GM21526 (cell line): Measurements from ENCODE around the gene GIMAP2.
"Not testable (repeated sequence)": the region's sequence is repeated elsewhere in the genome, so short reads cannot be mapped to it uniquely, and the experiment has no call there.

ENCODE experiments used
- ATAC-seq: cut with Tn5 transposase; IDR thresholded peaks from one replicate; pipeline ENCODE4 v1.9.1; 2021; ENCODE audit warnings: moderate library complexity; ENCODE audit not compliant: unreplicated experiment, low FRiP score

The GIMAP2 gene

DNA sequence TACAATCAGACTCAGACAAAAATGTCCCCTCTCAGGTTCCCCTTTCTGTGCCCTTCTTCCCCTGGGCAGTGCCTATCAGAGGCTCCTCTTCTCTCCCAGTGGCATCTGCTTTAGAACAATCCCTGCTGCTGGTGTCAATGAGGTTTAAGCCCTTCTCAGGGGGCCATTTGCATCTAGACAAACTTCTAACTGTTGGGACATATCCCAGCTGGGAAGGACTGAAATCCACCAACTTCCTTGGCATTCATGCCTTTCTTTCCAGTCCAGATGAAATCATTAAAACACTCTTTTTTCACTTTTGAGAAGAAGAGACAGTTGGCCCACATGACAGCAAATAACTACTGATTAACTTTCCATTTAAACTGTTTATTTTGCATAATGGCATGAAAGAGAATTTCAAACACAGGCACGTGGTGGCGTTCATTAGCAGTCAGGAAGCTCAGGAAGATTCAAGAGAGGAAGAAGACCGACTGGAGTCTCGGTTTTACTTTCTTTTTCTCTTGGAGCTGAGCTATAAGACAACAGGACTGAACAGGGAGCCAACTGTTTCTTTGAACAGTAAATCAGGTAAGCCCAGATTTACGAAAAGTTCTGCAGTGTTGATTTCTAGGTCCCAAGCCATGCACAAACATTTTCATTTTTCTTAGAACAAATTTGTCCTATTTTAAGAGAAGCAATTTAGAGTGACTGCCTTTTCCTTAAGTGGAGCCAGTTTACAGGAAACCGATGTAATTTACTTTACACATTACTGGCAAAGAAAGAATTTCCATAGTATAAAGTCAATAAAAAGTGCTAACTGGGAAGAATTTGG is at the start of gene GIMAP2:
TSS of gene GIMAP2 (plus strand) at position 488 of the 811 bp plus-strand sequence. CDS start 1,354 bp downstream, outside the sequence.
- peak; percentile 95 for ATAC-seq

DNA sequence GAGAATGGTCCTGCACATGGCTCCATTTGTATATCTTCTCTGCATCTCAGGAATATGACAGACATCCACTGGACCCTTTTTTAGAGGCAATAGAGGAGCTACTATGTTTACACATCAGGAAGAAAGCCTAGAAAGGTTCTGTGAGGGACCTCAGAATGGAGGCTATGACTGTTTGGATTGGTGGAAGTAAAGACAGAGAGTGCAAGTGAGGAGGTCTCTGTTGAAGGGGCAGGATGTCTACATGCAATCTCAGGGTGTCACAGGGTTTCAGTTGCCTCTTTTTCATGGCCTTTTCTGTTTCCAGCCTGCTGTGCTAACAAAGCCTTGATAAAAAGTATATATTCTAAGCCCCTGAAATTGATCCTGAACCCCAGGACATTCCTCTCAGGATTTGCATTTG is 43.7 kb upstream of the GIMAP2 start:
- ATAC-seq: no peak

DNA sequence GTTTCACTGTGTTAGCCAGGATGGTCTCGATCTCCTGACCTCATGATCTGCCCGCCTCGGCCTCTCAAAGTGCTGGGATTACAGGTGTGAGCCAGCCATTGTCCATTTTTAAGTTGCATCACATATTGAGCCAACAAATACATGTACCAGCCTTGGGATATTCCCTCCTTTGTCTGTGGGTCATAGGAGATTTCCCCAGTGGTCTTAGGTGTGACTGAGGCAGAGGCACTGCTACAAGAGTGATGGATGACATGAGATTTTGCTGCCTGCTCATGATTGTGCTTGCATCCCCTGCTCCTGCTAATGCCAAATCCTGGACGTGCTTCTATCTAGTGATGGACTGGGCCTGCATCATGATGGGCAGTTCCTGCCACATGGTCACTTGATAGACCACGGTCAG is 42.6 kb upstream of the GIMAP2 start:
- no peak for ATAC-seq

- no peak for ATAC-seq
Observed at GRCh38 chr7:150645259-150646020, 40.1 kb upstream of the GIMAP2 start.

DNA sequence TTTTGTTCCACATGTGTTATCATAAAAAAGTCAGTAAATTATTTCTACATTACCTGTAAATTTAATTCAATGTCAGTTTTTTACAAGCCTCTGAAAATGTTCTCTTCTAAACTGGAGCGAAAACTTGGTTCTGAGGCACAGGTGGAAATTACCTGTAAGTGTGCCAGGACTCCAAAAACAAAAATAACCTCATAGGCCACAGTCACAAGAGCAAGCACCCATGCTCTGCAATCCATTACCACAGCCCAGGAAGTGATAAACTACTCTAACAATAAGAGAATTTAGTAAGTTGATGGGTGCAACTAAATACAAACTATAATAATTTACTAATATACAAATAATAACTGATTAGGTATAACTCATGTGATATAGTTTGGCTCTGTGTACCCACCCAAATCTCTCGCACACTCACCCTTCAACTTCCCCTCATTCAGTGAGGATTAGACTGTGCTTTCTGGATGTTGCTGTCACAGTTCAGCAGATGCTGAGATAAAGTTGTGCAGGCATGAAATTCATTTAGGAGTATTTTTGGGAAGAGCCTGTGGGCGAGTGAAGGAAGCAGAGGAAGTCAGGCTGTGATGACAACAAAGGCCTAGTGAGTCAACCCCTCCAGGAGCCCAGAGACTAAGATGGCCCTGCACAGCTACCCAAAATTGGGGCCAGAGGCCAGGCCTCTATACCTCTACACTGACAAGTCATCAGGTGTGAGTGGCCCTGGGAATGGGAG is 37.0 kb upstream of the GIMAP2 start:
- ATAC-seq: no peak

GRCh38 chr7:150649080-150649385 is 36.5 kb upstream of the GIMAP2 start:
- ATAC-seq: no peak

- no peak for ATAC-seq
Observed at GRCh38 chr7:150654692-150655091, 30.8 kb upstream of the GIMAP2 start.

GRCh38 chr7:150656047-150656446 is 29.5 kb upstream of the GIMAP2 start:
- ATAC-seq: no peak

DNA sequence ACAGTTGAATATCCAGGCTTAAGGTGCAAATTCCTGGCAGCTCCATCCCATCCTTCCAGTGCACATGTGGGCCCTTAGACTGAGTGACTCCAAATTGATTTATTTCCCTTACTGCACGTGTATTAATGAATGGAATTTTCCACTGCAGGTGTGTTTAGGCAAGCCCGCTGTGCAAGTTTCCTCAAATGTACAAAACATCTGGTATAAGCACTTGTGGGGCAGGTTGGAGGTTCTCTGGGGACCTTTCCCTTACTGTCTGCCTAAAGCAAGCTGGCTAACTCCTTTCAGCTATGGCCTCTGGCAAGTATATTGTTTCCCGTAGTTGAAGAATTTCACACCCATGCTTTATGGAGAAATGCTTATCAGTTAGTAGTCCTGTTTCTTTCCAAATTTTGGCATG is 28.0 kb upstream of the GIMAP2 start:
- ATAC-seq: no peak

DNA sequence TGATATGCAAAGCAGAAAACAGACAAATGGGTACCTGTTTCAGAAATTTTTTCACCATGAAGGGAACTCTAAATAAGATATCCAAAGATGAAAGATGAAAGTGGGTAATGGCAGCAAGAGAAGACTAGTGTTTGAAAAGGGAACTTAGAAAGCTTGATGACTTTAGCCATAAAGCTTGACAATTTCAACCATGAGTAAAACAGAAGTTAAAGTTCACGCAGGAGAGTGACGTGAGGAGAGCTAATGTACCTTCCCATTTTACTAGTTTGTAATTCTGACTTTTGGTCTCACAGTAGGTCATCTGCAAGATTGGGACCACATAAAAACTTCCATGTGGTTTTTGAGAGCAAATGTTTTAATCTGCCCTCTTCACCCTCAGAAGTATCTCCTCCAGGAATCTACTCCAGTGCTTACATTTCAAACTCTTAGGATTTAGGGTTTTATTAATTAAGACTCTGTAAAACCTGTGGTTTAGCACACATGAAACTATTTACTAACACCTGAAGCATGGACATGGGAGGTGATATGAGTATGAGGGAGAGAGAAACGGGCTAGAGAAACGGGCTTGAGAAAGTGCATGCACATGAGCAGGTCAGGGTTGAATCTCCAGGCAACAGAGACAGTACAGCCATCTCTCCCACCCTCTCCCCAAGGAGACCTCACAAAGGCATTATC is 24.4 kb upstream of the GIMAP2 start:
- ATAC-seq: no peak

DNA sequence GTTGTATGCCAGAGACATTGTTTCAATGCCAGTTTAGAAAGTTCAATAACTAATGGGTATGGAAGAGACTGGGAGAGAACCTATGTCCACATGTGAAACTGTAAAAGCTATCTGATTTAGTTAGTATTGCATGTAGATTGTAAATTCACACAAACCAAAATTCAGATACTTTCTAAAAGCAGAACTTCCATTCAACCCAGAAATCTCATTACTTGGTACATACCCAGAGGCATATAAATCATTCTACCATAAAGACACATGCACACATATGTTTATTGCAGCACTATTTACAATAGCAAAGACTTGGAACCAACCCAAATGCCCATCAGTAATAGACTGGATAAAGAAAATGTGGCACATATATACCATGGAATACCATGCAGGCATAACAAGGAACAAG is 22.7 kb upstream of the GIMAP2 start:
- not testable (repeated sequence) for ATAC-seq

DNA sequence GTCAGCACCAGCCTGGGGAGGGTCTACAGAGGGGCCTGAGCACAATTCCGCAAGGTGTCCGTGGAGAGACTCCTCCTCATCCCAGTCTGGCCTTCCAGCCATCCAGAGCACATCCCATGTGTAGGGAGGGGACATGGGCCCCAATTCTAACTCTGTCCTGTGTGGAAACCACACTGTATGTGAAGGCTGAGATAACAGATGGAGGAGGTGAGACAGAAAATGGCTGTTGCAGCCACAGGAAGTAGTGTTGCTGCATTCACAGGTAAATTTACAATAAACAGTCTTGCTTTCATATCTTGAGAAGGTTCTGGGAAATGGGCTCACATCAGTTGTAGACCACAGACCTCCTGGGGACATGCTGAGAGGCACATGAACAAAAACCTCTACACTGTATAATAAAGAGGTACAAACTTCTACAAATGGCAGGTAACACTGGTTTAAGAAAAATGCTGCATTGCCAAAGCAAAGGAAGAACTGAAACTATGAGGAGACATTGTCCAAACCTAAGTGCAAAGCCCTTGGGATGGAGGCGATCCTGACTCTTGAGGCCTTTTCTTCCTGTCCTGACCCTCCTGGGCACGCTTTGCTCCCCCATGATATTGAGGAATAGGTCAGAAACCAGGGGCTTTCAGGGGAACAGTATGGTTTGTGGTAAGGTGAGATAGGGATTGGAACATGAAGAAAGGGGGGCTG is 21.6 kb upstream of the GIMAP2 start:
- ATAC-seq: no peak

DNA sequence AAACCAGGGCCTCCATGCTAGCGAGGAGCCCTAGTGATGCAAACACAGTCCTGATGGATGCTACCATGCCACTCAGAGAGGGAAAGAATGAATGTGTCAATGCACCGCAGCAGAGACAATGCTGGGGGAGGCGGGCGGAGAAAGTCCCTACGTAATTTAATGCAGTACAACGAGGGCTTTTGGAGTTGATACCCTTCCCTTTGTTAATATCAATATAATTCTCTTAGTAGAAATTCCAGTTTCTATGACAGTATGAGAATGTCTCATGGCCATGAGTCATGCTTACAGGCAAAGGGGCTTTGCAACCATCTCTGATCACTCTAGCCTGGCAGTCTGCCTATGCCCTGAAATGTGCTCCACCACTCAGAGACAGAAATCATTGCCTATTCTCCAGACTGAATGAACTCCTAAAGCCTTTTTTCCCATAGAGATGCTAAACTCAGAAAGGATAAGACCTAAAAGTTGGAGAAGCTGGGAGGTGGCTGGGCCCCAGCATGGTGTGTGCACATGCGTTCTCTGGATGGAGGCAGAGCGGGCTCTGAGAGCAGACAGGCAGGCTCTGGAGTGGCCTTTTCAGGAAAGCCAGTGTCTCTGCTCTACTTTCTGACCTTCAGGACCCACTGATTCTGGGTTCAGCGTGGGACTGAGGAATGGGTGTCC is 20.3 kb upstream of the GIMAP2 start:
- ATAC-seq: no peak

DNA sequence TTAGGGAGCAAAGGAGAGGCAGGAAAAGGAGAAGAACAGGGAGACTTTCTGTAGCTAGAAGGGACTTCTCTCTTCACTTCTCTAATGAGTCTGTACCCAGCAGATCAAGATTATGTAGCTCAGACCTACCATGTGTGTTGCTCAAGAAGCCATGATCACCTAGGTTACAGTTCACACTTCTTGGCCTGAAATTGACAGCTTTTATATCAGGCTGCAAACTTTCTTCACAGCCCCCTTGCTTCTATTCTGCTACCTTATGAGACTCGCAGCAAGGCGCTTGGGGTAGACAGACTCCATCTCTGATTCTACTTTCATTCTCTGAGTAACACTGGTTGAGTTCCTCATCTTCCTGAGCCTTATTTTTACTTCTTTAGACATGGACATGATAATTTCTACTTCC is 19.6 kb upstream of the GIMAP2 start:
- no peak for ATAC-seq

DNA sequence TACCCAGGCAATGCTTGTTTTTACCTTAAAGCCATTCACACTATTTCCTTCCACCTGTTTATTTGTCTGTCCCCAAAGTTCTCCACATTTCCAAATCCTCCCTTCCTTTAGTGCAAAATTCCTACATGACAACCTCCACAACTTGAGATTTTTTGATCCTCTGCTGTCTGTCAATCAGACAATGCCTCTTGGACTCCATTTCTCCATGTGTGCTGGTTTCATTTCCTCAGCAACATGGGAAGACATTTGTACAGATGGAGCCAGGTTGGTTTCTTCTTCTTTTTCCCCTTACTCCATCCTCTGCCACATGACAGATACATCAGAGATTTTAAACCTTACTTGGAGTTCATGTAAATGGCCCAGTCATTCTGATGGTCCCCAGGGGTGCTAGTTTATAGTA is 19.1 kb upstream of the GIMAP2 start:
- ATAC-seq: no peak

DNA sequence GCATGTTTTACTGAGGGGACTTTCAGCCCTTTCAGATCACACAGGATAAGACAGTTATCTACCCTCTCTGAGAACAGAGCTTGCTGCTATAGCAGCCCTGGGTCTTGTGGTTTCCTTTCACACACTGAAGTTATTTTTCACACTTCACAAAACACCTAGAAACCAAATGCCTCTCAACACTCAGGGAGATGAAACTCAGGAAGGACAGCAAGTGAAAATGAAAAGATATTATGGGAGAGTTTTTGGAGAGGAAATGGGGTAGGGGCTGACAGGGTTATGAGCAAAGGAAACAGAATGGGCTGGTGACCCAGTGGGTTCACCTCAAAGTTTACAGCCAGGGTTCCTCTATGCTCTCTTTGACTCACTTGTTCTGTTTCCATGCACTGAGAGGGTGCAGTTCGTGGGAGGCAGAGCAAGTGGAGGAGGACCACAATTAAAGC is 17.0 kb upstream of the GIMAP2 start:
- peak; percentile 75 for ATAC-seq

GRCh38 chr7:150668977-150669376 is 16.5 kb upstream of the GIMAP2 start:
- ATAC-seq: no peak

DNA sequence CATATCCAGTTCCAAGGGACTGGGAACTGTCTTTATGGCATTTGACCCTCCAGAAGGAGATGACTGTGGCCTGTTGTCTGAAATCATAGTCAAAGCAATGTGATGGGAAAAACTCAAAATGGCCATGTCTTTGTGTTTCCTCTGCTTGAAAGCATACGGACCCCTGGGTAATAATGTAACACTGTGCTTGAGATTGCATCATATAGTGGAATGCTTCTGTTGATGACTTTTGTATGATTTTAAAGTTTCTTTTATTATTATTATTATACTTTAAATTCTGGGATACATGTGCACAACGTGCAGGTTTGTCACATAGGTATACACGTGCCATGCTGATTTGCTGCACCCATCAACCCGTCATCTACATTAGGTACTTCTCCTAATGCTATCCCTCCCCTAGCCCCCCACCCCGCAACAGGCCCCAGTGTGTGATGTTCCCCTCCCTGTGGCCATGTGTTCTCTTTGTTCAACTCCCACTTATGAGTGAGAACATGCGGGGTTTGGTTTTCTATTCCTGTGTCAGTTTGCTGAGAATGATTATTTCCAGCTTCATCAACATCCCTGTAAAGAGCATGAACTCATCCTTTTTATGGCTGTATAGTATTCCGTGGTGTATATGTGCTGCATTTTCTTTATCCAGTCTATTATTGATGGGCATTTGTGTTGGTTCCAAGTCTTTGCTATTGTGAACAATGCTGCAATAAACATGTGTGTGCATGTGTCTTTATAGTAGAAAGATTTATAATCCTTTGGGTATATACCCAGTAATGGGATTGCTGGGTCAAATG is 13.5 kb upstream of the GIMAP2 start:
- not testable (repeated sequence) for ATAC-seq

GRCh38 chr7:150675714-150676113 is 9.8 kb upstream of the GIMAP2 start:
- no peak for ATAC-seq
